Measurements from ENCODE around the gene CNPY1.

DNA sequence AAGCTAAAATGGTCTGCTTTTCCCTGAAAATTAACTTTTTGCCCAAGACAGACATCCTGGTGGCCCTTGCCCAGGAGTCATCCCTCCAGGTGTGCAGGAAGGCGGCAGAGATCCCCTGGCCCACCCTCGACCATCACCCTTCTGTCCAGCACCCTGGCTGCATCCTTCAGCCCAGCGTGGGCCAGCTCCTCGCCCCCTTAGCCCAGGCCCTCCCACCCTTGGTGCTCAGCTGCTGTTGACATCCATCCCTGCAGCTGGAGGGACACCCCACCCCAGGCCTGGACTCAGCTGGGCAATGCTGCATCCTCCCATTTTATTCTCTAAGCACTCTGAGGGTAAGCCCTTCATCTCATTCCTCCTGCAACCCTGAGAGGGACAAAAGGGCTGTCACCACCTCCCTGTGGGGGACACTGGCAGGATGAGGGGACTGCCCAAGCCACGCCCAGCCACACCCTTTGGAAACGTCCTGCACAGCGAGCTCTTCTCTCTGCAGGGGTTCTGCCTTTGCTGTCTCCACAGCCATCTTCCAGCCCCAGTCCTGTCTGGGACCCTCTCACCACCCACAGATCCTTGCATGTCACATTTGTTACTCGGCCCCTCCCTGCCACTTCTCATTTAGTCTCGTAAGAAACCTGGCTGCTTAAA, 57.8 kb downstream of the CNPY1 start:
- TF ChIP-seq, protein P1, sequence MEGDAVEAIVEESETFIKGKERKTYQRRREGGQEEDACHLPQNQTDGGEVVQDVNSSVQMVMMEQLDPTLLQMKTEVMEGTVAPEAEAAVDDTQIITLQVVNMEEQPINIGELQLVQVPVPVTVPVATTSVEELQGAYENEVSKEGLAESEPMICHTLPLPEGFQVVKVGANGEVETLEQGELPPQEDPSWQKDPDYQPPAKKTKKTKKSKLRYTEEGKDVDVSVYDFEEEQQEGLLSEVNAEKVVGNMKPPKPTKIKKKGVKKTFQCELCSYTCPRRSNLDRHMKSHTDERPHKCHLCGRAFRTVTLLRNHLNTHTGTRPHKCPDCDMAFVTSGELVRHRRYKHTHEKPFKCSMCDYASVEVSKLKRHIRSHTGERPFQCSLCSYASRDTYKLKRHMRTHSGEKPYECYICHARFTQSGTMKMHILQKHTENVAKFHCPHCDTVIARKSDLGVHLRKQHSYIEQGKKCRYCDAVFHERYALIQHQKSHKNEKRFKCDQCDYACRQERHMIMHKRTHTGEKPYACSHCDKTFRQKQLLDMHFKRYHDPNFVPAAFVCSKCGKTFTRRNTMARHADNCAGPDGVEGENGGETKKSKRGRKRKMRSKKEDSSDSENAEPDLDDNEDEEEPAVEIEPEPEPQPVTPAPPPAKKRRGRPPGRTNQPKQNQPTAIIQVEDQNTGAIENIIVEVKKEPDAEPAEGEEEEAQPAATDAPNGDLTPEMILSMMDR (IDR thresholded peaks at IDR 0.05) = no peak
- no peak for TF ChIP-seq POLR2A (IDR thresholded peaks at IDR 0.05; ENCODE audit: low read depth)
- no peak for TF ChIP-seq POLR2AphosphoS5 (IDR thresholded peaks at IDR 0.05)
